Bronchial smooth muscle cell (primary cell): ENCODE data around the gene GM2A. TPM values are rescaled to one million over a fixed set of nuclear protein-coding genes. Genes with fewer than 3 reads are reported as not detected.

Experiments used
- total RNA-seq: library from RNA; depleted of rRNA; stranded (reverse); fragments of >200 nt; gene quantifications from 2 replicates; pipeline ENCODE4 v1.2.1, GENCODE V29; 2014

The GM2A gene
- 26.5 and 35.0 TPM in 2 replicates for total RNA-seq

DNA sequence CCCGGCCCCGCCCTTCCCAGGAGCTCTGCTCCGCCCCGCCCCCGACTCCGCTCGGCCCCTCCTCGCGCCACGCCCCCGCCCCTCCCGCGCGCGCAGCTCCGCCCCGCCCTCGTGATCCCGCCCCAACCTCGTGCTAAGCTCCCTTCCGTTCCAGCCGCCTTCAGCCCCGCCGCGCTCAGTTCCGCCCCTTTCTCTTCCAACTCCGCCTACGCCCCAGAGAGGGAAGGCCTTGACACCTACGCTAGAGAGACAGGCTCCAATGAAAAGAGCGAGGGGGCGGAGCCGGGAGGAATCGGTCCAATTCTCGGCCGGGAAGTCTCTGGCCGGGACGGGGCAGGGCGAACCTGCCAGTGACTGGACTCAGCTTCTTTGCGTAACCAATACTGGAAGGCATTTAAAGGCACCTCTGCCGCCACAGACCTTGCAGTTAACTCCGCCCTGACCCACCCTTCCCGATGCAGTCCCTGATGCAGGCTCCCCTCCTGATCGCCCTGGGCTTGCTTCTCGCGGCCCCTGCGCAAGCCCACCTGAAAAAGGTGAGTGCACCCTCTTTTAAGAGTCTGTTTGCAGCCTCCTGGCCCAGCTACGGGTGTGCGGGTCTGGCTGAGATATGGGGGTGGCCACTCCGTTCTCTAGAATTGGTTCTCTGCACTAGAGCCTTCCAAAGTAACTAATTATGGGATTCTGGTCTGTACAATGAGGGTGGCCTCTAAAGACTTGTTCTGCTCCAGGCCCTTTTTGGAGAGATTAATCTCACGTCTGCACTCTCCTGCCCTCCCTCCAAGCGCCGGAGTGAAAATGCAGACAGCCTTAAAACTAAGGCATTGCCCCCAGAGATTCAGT is at the start of gene GM2A:
Gene GM2A, plus strand, starts transcription at position 424 of the 843 bp plus-strand sequence. Its CDS starts 32 bp downstream, at position 456.

DNA sequence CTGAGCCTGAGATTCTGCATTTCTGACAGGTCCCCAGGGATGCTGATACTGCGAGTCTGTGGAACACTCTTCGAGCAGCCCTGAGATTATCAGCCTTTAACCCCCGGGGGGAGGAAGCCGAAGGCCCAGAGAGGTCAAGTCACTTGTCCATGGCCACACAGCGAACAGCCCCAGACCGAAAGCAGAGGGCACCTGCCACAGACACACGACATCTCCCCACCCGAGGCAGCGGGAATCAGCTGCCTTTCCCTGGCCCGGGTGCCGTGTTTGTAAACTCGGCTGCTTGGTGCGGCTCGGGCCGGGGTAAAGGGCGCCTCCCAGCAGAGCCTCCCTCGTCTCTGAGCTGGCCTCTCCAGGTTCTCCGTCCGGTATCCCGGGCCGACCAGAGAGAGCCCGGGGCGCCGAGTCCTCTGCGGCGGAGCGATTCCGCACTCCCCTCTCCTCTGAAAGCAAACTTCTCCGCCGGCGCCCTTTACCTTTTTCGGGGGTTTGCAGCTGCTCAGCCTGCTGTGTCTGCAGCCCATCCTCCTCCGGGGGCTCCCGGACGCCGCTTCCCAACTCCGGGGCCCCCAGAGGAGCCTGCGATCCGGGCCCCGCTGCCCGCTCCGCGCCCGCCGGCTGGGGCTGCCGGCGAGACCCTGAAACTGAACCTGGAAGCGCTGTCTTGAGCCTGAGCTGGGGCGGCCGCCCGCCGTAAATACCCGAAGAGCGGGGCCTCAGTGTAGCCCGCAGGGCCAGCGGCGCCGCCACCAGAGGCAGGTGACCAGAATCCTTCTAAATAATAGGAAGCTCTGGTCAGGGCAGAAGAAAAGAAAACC is 29.3 kb upstream of the GM2A start, which contains the start of gene CCDC69:
Gene CCDC69, minus strand, starts transcription at position 646 of the 818 bp plus-strand sequence. Its CDS starts 122 bp downstream, at position 524.

DNA sequence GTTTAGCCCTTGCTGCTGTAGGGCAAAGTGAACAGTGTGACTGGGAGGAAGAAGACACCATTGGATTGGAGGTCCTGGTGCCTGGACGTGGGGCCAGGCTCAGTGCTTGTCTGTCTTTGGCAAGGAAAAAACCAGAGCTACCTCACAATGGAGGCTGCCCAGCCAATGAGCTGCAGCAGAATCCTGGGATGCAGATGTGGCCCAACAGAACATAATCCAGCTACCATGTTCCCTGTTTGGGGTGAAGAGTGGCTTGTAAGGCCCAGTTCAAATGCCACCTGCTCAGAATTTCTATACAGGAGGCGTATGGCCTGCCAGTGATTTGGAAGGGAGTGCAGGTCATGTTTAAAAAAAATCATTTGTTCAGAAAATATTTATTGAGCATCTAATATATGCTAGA is 50.7 kb downstream of the GM2A start, which contains the start of gene SLC36A3:
Gene SLC36A3, minus strand, starts transcription at position 101 of the 400 bp plus-strand sequence. CDS start 412 bp downstream, outside the sequence.

Other genes with a start within 250 kb of the GM2A start
- 11.3 and 14.9 TPM in 2 replicates for gene GPX3, start 232.6 kb upstream of the GM2A start, total RNA-seq
- 53.4 and 66.6 TPM in 2 replicates for gene TNIP1, start 172.2 kb upstream of the GM2A start, total RNA-seq
- 536 and 817 TPM in 2 replicates for gene ANXA6, start 95.4 kb upstream of the GM2A start, total RNA-seq
- gene CCDC69, start 29.1 kb upstream of the GM2A start, total RNA-seq, result 2.6 and 3.3 TPM in 2 replicates
- not detected in 2 replicates for gene SLC36A3, start 50.6 kb downstream of the GM2A start, total RNA-seq
- not detected in 2 replicates for gene SLC36A2, start 94.4 kb downstream of the GM2A start, total RNA-seq
- 3.6 and 6.5 TPM in 2 replicates for gene SLC36A1, start 194.4 kb downstream of the GM2A start, total RNA-seq